ENCODE results near the gene B3GNT5. TPM values are rescaled to one million over a fixed set of nuclear protein-coding genes. Genes with fewer than 3 reads are reported as not detected.

B3GNT5 gene
- total and polyA plus RNA-seq, 2 experiments from 2014 or later = 4.9 to 6.4 TPM

GRCh38 chr3:183303690-183304089 is 50.6 kb downstream of the B3GNT5 start (continued):
- TF ChIP-seq ZNF462 (CRISPR knock-in tag; IDR thresholded peaks at IDR 0.05) = no peak
- no peak for TF ChIP-seq CREB1 (CRISPR knock-in tag; IDR thresholded peaks at IDR 0.05; ENCODE audit: low read depth)
- no peak for TF ChIP-seq JUNB (IDR thresholded peaks at IDR 0.05; ENCODE audit: unreplicated experiment)

- Histone ChIP-seq H3K4me2 (no peak overlapping the region), H2AFZ (no peak overlapping the region), H3K27ac (ENCODE audit: low read depth) (no peak overlapping the region), H3K4me3 (no peak overlapping the region), H3K36me3 (ENCODE audit: insufficient read depth) (0 out of 2 replicates have a peak, but pooled peaks cover 2% of the 10 kb centered on the region), H3F3A (replicated peaks; ENCODE audit: low read depth) (no peaks in the 10 kb centered on the region), H4K20me1 (replicated peaks; ENCODE audit: insufficient read depth) (no peaks in the 10 kb centered on the region), H3K9me2 (ENCODE audit: insufficient read depth) (no peaks in the 10 kb centered on the region), H3K79me2 (replicated peaks; ENCODE audit: insufficient read depth) (no peaks in the 10 kb centered on the region), H3K27me3 (ENCODE audit: insufficient read depth) (no peaks in the 10 kb centered on the region), H3K4me1 (ENCODE audit: insufficient read depth) (no peaks in the 10 kb centered on the region)
- Mint-ChIP-seq H3K9me3 (no peaks in the 10 kb centered on the region), H3K27me3 (ENCODE audit: insufficient read depth, low read depth, poor library complexity) (peaks cover 6% of the 10 kb centered on the region), H3K4me3 (no peak overlapping the region), H3K27ac (no peak overlapping the region), H3K36me3 (ENCODE audit: low read depth) (peaks cover 7% of the 10 kb centered on the region; the same call in 2 of the 3 replicates), H3K4me1 (no peaks in the 10 kb centered on the region; the same call in 2 of the 3 replicates)
- no peak for DNase-seq (ENCODE audit: low spot score)
- ATAC-seq = no peak; the same call in 2 of the 3 replicates
- TF ChIP-seq CREB1 (CRISPR knock-in tag; IDR thresholded peaks at IDR 0.05; ENCODE audit: low read depth) (no peak), POLR2AphosphoS5 (IDR thresholded peaks at IDR 0.05; ENCODE audit: low read depth) (no peak), ZNF331 (CRISPR knock-in tag; IDR thresholded peaks at IDR 0.05; ENCODE audit: low read depth) (no peak), STAT1 (IDR thresholded peaks at IDR 0.05; ENCODE audit: unreplicated experiment) (no peak), ZNF462 (CRISPR knock-in tag; IDR thresholded peaks at IDR 0.05) (no peak), EZH2phosphoT487 (IDR thresholded peaks at IDR 0.05; ENCODE audit: unreplicated experiment) (no peak), ZNF114 (CRISPR knock-in tag; IDR thresholded peaks at IDR 0.05) (no peak), JUNB (IDR thresholded peaks at IDR 0.05; ENCODE audit: unreplicated experiment) (no peak)
These were observed 54.0 kb downstream of the B3GNT5 start for GRCh38 chr3:183306798-183307671.
